ENCODE measurements around the gene MYO18A.

GRCh38 chr17:29193146-29193545 is 12.9 kb upstream of the MYO18A start:
- TF ChIP-seq SIN3A (IDR thresholded peaks at IDR 0.05; ENCODE audit: borderline replicate concordance, insufficient read depth, low read length) (no peak), POLR2AphosphoS5 (IDR thresholded peaks at IDR 0.05; ENCODE audit: low read depth, low read length) (no peak), REST (IDR thresholded peaks at IDR 0.05; ENCODE audit: insufficient read depth in 1 of 2, low read depth in 2 of 2, low read length in 2 of 2) (no peak), TAF1 (IDR thresholded peaks at IDR 0.05; ENCODE audit: borderline replicate concordance, insufficient read depth, low read length) (no peak)
